ENCODE measurements around the gene FBXO41. TPM values are rescaled to one million over a fixed set of nuclear protein-coding genes. Genes with fewer than 3 reads are reported as not detected.

FBXO41 gene, protein sequence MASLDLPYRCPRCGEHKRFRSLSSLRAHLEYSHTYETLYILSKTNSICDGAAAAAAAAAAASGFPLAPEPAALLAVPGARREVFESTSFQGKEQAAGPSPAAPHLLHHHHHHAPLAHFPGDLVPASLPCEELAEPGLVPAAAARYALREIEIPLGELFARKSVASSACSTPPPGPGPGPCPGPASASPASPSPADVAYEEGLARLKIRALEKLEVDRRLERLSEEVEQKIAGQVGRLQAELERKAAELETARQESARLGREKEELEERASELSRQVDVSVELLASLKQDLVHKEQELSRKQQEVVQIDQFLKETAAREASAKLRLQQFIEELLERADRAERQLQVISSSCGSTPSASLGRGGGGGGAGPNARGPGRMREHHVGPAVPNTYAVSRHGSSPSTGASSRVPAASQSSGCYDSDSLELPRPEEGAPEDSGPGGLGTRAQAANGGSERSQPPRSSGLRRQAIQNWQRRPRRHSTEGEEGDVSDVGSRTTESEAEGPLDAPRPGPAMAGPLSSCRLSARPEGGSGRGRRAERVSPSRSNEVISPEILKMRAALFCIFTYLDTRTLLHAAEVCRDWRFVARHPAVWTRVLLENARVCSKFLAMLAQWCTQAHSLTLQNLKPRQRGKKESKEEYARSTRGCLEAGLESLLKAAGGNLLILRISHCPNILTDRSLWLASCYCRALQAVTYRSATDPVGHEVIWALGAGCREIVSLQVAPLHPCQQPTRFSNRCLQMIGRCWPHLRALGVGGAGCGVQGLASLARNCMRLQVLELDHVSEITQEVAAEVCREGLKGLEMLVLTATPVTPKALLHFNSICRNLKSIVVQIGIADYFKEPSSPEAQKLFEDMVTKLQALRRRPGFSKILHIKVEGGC
- 3.9 to 6.6 TPM (median 6.2 TPM) in 5 replicates for total RNA-seq (2022; extraction: Qiagen RNA extraction; ENCODE audit: low read depth)

DNA sequence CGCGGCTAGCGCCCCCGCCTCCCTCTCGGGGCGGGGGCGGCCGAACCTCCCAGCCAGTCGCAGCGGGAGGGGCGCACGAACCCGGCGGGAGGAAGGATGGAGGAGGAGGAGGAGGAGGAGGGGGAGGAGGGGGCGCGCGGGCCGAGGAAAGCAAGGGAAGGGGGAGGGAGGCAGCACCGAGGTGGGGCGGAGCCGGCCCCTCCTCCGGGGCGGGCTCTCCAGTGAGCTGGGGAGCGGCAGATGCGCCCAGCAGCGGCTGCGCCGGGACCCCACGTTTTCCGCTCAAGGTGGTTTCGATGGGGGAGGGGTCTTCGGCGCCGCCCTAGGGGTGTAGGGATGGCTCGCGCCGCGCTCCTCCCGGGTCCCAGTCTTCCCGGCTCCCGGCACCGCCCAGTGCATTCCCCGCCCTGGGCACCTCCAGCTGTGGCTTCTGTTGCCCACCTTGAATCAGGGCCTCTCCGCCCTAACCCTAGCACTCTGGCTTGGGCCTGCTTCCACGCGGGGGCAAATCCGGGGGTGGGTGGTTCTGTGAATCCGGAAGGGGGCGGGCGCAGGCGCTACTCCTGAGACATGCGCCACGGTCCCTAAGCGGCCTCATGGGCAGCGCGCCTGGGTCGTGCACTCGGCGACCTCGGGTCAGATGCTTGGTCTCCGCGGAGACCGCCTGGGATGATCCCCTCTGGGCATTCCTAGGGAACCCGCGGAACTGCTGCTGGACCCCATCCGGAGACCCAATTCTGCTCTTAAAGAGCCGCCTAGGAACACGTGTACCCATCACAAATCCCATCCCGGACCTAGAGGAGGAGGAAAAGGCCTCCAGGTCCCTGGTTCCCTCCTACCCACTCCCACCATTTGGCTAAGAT, at the start of gene FBXO41:
FBXO41 (minus strand) TSS at position 183 of the 863 bp plus-strand sequence. CDS start 14,848 bp downstream, outside the sequence.

DNA sequence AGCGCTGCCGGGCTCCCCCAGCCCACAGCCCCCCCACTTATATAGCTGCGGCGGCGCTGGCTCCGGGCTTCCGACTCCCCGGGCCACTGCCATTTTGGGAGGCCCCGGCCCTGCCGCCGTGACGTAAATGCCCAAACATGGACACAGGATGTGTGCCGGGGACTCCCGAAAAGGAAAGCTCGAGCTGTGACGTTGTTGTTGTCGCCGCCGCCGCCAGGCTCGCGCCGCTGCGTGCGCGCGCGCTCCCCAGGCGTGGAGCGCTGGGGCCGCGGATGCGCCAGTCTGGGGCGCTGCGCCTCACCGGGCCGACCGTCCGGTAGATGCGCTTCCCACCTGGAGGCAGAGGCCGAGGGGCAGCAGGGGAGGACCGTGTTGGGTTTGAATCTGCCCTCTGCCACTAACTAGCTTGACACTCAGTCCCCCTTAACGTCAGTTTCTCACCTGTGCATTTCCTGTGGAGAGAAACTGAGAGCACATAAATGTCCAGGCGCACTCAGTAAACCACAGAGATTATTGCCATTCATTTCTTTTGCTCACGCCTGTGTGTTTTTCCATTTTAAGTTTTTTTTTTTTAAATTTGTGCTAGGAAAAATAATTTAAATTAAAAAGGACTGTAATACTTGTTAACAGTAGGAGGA, 9.4 kb upstream of the FBXO41 start, which contains the start of gene EGR4:
EGR4 (minus strand) TSS at position 15 of the 638 bp plus-strand sequence. CDS start 231 bp downstream, outside the sequence.

DNA sequence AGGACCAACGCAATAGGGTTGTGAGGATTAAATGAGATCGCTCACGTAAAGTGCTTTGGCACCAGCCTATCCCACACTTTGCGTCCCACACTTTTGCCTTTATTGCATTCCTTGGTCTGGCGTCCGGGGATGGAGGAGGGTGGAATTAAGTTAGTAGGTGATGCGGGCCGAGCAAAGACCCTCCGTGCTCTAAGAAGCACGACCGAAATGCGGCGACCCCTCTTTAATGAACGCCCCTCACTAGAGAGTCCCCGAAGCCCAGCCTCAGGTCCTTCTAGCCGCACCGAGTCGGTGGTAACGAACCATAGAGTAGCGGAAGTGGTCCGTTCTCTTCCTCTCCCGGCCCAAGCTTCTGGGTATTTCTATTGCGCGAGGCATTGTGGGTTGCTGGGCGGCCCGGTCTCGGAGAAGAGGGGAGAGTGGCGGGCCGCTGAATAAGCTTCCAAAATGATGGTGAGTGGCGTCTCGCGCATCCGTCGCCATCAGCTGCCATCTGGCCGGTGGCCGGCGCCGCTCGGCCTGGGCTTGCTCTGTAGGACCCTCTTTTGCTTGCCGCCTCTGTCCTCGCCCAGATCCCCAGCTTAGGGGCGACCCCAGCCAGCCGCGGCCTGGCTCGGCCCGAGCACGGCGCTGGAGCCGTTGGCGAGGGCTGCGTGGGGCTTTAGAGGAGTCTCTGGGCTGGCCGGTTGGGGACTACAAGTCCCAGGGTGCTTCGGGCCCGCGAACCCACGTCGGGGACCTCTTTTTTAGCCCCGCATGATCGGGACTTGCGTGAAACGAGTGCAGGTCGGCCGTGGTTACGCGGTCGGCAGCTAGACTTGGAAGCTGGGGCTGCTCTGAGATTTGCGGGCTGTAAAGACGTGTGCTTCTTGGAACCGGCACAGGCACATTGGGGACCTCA, 50.1 kb downstream of the FBXO41 start, which contains the start of gene CCT7:
CCT7 (plus strand) TSS at position 377 of the 901 bp plus-strand sequence; CDS start at position 448, 71 bp downstream.

GRCh38 chr2:73233154-73233931, 50.9 kb downstream of the FBXO41 start, which contains the start of gene PRADC1:
Gene PRADC1, minus strand, starts transcription at chr2:73233239. Its CDS starts 79 bp downstream, at chr2:73233160.

DNA sequence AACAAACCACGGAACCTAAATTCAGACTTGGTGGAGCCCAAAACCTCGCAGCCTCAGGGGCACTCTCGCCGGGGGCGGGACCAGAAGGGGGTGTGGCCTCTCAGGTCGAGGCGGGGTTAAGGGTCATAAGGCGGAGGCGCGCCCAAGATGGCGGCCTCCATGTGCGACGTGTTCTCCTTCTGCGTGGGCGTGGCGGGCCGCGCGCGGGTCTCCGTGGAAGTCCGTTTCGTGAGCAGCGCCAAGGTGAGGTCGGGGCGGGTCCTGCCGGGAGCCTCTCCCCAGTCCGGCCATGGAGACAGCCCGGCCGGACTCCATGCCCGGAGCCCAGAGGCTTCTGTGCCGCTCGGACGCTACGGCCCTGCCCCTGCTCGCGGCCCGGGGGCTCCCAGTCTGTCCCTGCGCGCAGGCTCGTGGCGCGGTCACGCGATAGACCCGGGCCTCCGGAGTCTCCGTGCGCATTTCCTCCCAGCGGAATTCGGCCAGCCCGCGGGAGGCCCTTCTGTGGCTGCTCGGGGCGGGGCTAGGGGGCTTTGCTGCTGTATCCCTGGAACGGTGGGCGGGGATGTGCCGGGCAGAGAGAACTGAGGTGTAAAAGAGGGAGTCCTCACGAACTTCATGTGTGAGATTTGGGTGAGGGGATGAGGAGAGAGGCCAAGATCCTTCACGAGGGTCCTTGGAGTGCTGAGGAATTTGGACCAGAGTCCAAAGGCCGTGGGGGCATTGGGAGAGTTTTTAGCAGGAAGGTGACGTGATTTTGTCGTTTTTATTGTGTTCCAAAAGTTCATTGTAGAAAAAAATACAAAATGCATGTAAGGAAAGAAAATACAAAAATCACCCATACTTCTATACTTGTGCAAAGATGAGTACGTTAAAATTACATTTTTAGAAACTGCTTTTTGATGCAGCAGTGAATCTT, 69.9 kb downstream of the FBXO41 start, which contains the start of gene SMYD5:
SMYD5 (plus strand) TSS at position 126 of the 916 bp plus-strand sequence; CDS start at position 148, 22 bp downstream.

Other genes starting within 250 kb of the FBXO41 start
- 12.9 to 17.7 TPM (median 14.9 TPM) in 5 replicates for gene SFXN5, start 212.8 kb downstream of the FBXO41 start, total RNA-seq (2022; extraction: Qiagen RNA extraction; ENCODE audit: low read depth)
- gene RAB11FIP5, start 171.5 kb downstream of the FBXO41 start, total RNA-seq (2022; extraction: Qiagen RNA extraction; ENCODE audit: low read depth), result 26.8 to 37.4 TPM (median 35.3 TPM) in 5 replicates
- gene NOTO, start 81.9 kb downstream of the FBXO41 start, total RNA-seq (2022; extraction: Qiagen RNA extraction; ENCODE audit: low read depth), result not detected in 5 replicates
- gene SMYD5, start 70.2 kb downstream of the FBXO41 start, total RNA-seq (2022; extraction: Qiagen RNA extraction; ENCODE audit: low read depth), result 46.2 to 59.1 TPM (median 56.7 TPM) in 5 replicates
- 17.8 to 26.8 TPM (median 25.1 TPM) in 5 replicates for gene PRADC1, start 51.2 kb downstream of the FBXO41 start, total RNA-seq (2022; extraction: Qiagen RNA extraction; ENCODE audit: low read depth)
- gene CCT7, start 50.2 kb downstream of the FBXO41 start, total RNA-seq (2022; extraction: Qiagen RNA extraction; ENCODE audit: low read depth), result 554 to 823 TPM (median 598 TPM) in 5 replicates
- 0.09 to 0.43 TPM (median 0.20 TPM) in 5 replicates for gene EGR4, start 9.1 kb upstream of the FBXO41 start, total RNA-seq (2022; extraction: Qiagen RNA extraction; ENCODE audit: low read depth)
- gene ALMS1, start 101.4 kb upstream of the FBXO41 start, total RNA-seq (2022; extraction: Qiagen RNA extraction; ENCODE audit: low read depth), result 8.5 to 10.6 TPM (median 9.9 TPM) in 5 replicates

Data from A549 treated with ZK216348 at 1 μM for 4 hours (cell line).